Astrocyte of the spinal cord (primary cell): ENCODE results near the gene PES1.
"Not testable (repeated sequence)": the region's sequence is repeated elsewhere in the genome, so short reads cannot be mapped to it uniquely, and the experiment has no call there.

Experiments used
- DNase-seq: peaks from one replicate; pipeline ENCODE4 v3.0.0; 2011; ENCODE audit warnings: low read depth, low spot score
- H3K4me3 ChIP-seq: 2 replicates; pipeline ENCODE4 v1.5.1; 2011; ENCODE audit warnings: low read depth, mild to moderate bottlenecking, low read length, moderate library complexity
- CTCF ChIP-seq: IDR thresholded peaks from 2 replicates; pipeline ENCODE4 v1.5.1; 2012; ENCODE audit warnings: low read depth, mild to moderate bottlenecking, low read length, inconsistent platforms
- in situ Hi-C: cut with HindIII; loops from 2 replicates; pipeline ENCODE4 v1.10.0; 2017; ENCODE audit warnings: low sequenced_read_pairs

Gene PES1

GRCh38 chr22:30562366-30562765, 29.3 kb downstream of the PES1 start:
- no peak overlapping the region for H3K4me3 ChIP-seq
- in situ Hi-C loops: no loop called here
- DNase-seq: no peak
- no peak for TF ChIP-seq CTCF

DNA sequence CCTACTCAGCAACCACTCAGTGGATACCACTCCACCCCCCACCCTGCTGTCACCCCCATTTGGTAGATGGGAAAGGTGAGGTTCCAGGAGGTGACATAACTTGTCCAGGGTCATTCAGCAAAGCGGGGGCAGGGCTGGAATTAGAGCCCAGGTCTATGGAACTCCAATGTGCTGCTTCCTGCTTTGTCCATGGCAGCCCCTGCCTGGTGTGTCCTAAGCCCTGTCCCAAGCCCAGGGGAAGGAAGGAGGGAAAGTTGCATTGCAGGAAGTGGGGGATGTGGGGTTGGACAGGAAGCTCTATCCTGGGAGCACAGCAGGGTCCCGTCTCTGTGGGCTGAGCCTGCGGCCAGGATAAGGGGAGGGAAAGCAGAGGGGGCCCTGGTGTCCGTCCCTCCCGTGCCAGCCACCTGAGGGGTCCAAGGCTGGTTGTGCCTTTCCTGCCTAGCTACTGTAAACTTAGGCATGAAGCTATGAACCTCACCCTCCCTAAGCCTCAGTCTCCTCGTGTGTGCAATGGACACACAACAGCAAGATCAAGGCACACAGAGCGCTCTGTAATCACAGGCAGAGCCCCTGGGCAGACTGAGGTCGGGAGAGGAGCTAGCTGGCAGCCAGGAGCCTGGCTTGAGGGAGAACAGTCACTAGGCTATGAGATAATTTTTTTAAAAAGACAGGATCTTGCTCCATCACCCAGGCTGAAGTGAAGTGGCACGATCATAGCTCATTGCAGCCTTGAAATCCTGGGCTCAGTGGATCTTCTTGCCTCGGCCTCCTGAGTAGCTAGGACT, 30.1 kb downstream of the PES1 start:
- DNase-seq: no peak
- no peak overlapping the region for H3K4me3 ChIP-seq
- in situ Hi-C loops: no loop called here
- TF ChIP-seq CTCF: no peak

GRCh38 chr22:30560643-30561202, 31.0 kb downstream of the PES1 start:
- DNase-seq, in situ Hi-C loops, H3K4me3 ChIP-seq: not testable (repeated sequence)

- TF ChIP-seq CTCF: no peak
- no peak for DNase-seq
- in situ Hi-C loops: no loop called here
- H3K4me3 ChIP-seq: no peak overlapping the region
Measured at GRCh38 chr22:30559889-30560288, 31.8 kb downstream of the PES1 start.

- H3K4me3 ChIP-seq: no peak overlapping the region
- DNase-seq: no peak
- TF ChIP-seq CTCF: no peak
- in situ Hi-C loops: no loop called here
Measured at GRCh38 chr22:30557243-30557642, 34.5 kb downstream of the PES1 start.

GRCh38 chr22:30556388-30556787, 35.3 kb downstream of the PES1 start:
- H3K4me3 ChIP-seq: no peak overlapping the region
- no peak for DNase-seq
- TF ChIP-seq CTCF: no peak
- in situ Hi-C loops: no loop called here
